CD14-positive monocyte (primary cell): ENCODE measurements around the gene SKIC8. TPM values are rescaled to one million over a fixed set of nuclear protein-coding genes. Genes with fewer than 3 reads are reported as not detected.

ENCODE experiments used
- DNase-seq, 3 donors: peaks; one replicate each; pipeline ENCODE4 v3.0.0-alpha.2; 2011 to 2022
- H2AFZ ChIP-seq: 2 replicates; pipeline ENCODE4 v1.6.0; 2012; ENCODE audit warnings: mild to moderate bottlenecking, low read depth, low read length, inconsistent platforms; ENCODE audit not compliant: insufficient read depth, poor library complexity, severe bottlenecking
- H3K27ac ChIP-seq, 2 donors: 1 replicate in 1 of 2; 2 replicates in 1 of 2; pipeline ENCODE4 v1.5.1; 2012 to 2013; ENCODE audit warnings: low read length in 2 of 2, control low read depth in 1 of 2, inconsistent platforms in 1 of 2, low read depth in 1 of 2, mild to moderate bottlenecking in 1 of 2
- H3K27me3 ChIP-seq, 2 donors: one replicate each; pipeline versions ENCODE4 v1.6.0 to v1.6.1; 2011 to 2013; ENCODE audit warnings: low read length in 2 of 2; ENCODE audit not compliant: control insufficient read depth in 2 of 2, insufficient read depth in 2 of 2
- H3K36me3 ChIP-seq, 2 donors: replicated peaks in 1 of 2; 1 replicate in 1 of 2; 2 replicates in 1 of 2; pipeline versions ENCODE4 v1.5.1 to v1.6.1; 2012 to 2013; ENCODE audit warnings: low read length in 2 of 2, control low read depth in 1 of 2, inconsistent platforms in 1 of 2, mild to moderate bottlenecking in 1 of 2; ENCODE audit not compliant: insufficient read depth in 2 of 2, control insufficient read depth in 1 of 2
- H3K4me1 ChIP-seq, 2 donors: 1 replicate in 1 of 2; 2 replicates in 1 of 2; pipeline versions ENCODE4 v1.5.1 to v1.6.1; 2012 to 2013; ENCODE audit warnings: low read length in 2 of 2, control low read depth in 1 of 2, inconsistent platforms in 1 of 2, mild to moderate bottlenecking in 1 of 2, moderate library complexity in 1 of 2; ENCODE audit not compliant: insufficient read depth in 2 of 2, control insufficient read depth in 1 of 2
- H3K4me2 ChIP-seq: replicated peaks from 2 replicates; pipeline ENCODE3; 2012; ENCODE audit warnings: low read length, moderate library complexity, mild to moderate bottlenecking; ENCODE audit not compliant: poor library complexity, severe bottlenecking; ENCODE audit errors: extremely low read depth
- H3K4me3 ChIP-seq, 3 experiments: fragments of 200-600 bp in 1 of 3; sonication (generic) in 1 of 3; replicated peaks in 1 of 3; 1 replicate in 2 of 3; 2 replicates in 1 of 3; pipeline ENCODE4 v1.5.1; 2011 to 2013; ENCODE audit warnings: low read length in 3 of 3, mild to moderate bottlenecking in 3 of 3, control low read depth in 2 of 3, low read depth in 2 of 3, inconsistent platforms in 1 of 3, moderate library complexity in 1 of 3
- H3K79me2 ChIP-seq: 2 replicates; pipeline ENCODE4 v1.6.0; 2012; ENCODE audit warnings: mild to moderate bottlenecking, control low read depth, inconsistent platforms, low read length, moderate library complexity; ENCODE audit not compliant: insufficient read depth
- H3K9ac ChIP-seq: 2 replicates; pipeline ENCODE4 v1.6.0; 2017; ENCODE audit warnings: low read length, mild to moderate bottlenecking; ENCODE audit not compliant: insufficient read depth, poor library complexity, severe bottlenecking
- H3K9me3 ChIP-seq, 2 donors: replicated peaks in 1 of 2; 1 replicate in 1 of 2; 2 replicates in 1 of 2; pipeline versions ENCODE4 v1.5.1 to v1.6.1; 2012 to 2013; ENCODE audit warnings: low read length in 2 of 2, control low read depth in 1 of 2; ENCODE audit not compliant: control insufficient read depth in 1 of 2, insufficient read depth in 1 of 2
- H4K20me1 ChIP-seq: 2 replicates; pipeline ENCODE4 v1.6.0; 2012; ENCODE audit warnings: mild to moderate bottlenecking, low read length, control low read depth, moderate library complexity; ENCODE audit not compliant: insufficient read depth
- H3K27ac Mint-ChIP-seq, 7 donors: one replicate each; pipeline ENCODE4 v1.8.0; 2020; ENCODE audit warnings: mild to moderate bottlenecking in 7 of 7, mixed read lengths in 7 of 7, moderate library complexity in 6 of 7, inconsistent platforms in 2 of 7
- H3K27me3 Mint-ChIP-seq, 3 donors: one replicate each; pipeline ENCODE4 v1.8.0; 2021 to 2022; ENCODE audit warnings: low read depth in 3 of 3, mild to moderate bottlenecking in 3 of 3, mixed read lengths in 3 of 3, moderate library complexity in 3 of 3, inconsistent platforms in 1 of 3
- H3K36me3 Mint-ChIP-seq, 2 donors: one replicate each; pipeline ENCODE4 v1.8.0; 2020; ENCODE audit warnings: mixed read lengths in 2 of 2, inconsistent platforms in 1 of 2, mild to moderate bottlenecking in 1 of 2
- H3K4me1 Mint-ChIP-seq: one replicate; pipeline ENCODE4 v1.8.0; 2020; ENCODE audit warnings: mild to moderate bottlenecking, mixed read lengths
- H3K4me3 Mint-ChIP-seq, 2 donors: one replicate each; pipeline ENCODE4 v1.8.0; 2020; ENCODE audit warnings: mild to moderate bottlenecking in 2 of 2, mixed read lengths in 2 of 2, moderate library complexity in 1 of 2
- H3K9me3 Mint-ChIP-seq, 7 donors: one replicate each; pipeline ENCODE4 v1.8.0; 2020 to 2022; ENCODE audit warnings: mixed read lengths in 7 of 7, mild to moderate bottlenecking in 6 of 7, moderate library complexity in 6 of 7, inconsistent platforms in 2 of 7
- CTCF ChIP-seq: fragments of 200-600 bp; IDR thresholded peaks from one replicate; pipeline ENCODE4 v1.8.0; 2022; ENCODE audit warnings: antibody characterized with exemption, mild to moderate bottlenecking
- WGBS: methylation state at CpG from one replicate; pipeline ENCODE4 v1.1.5; 2013; ENCODE audit warnings: missing lambda C conversion rate; ENCODE audit not compliant: insufficient coverage; 5-methylcytosine and 5-hydroxymethylcytosine counted together
- intact Hi-C, 2 donors: fragments of 100-400 bp; cut with micrococcal nuclease; formaldehyde crosslinking; loops; one replicate each; pipeline versions ENCODE4 v1.15.0 to v1.15.1; 2023
- polyA plus RNA-seq, 3 donors: library from polyadenylated mRNA; depleted of rRNA in 1 of 3; unstranded in 2 of 3; stranded (reverse) in 1 of 3; fragments of 300-500 nt in 2 of 3; fragments of >200 nt in 1 of 3; fragmentation: Illumina TruSeq in 2 of 3; gene quantifications; 1 replicate in 2 of 3; 2 replicates in 1 of 3; pipeline ENCODE4 v1.2.3, GENCODE V29; 2012 to 2021

SKIC8 gene
- polyA plus RNA-seq, 3 donors: 59.8 to 123 (median 88.0) TPM

GRCh38 chr15:78347586-78348543, 48.5 kb upstream of the SKIC8 start:
- Histone ChIP-seq H3K9ac (no peak overlapping the region), H3K4me3 (no peak overlapping the region), H3K79me2 (no peaks in the 10 kb centered on the region), H4K20me1 (no peaks in the 10 kb centered on the region), H3K27ac (no peak overlapping the region), H3K4me1 (no peaks in the 10 kb centered on the region), H3K9me3 (no peaks in the 10 kb centered on the region), H3K4me2 (no peak overlapping the region), H3K36me3 (no peaks in the 10 kb centered on the region), H2AFZ (no peak overlapping the region), H3K27me3 (peaks cover 3 to 11% of the 10 kb centered on the region in 2 donors)
- H3K4me3 Mint-ChIP-seq: no peak overlapping the region
- peaks cover 6 to 14% (median 9%) of the 10 kb centered on the region in 3 donors for H3K27me3 Mint-ChIP-seq
- TF ChIP-seq CTCF: no peak
- H3K36me3 Mint-ChIP-seq: no peaks in the 10 kb centered on the region
- H3K9me3 Mint-ChIP-seq: no peaks in the 10 kb centered on the region
- WGBS: 92% methylated on average over 10 of the region's 17 CpGs
- no peak for DNase-seq
- H3K4me1 Mint-ChIP-seq: no peaks in the 10 kb centered on the region
- intact Hi-C loops: no loop called here
- peak overlapping the region in 1 of 7 donors; percentile 33 for H3K27ac Mint-ChIP-seq

GRCh38 chr15:78345396-78346125, 46.2 kb upstream of the SKIC8 start:
- no peak for TF ChIP-seq CTCF
- no peak for DNase-seq
- Histone ChIP-seq H3K27ac (no peak overlapping the region), H3K79me2 (no peaks in the 10 kb centered on the region), H2AFZ (no peak overlapping the region), H3K27me3 (peaks cover 23 to 34% of the 10 kb centered on the region in 2 donors), H3K9ac (no peak overlapping the region), H3K4me1 (peaks cover 7 to 9% of the 10 kb centered on the region in 2 donors), H3K36me3 (no peaks in the 10 kb centered on the region), H3K4me3 (no peak overlapping the region), H4K20me1 (no peaks in the 10 kb centered on the region), H3K9me3 (peaks cover 0 to 9% of the 10 kb centered on the region in 2 donors), H3K4me2 (no peak overlapping the region)
- intact Hi-C loops: no loop called here
- Mint-ChIP-seq H3K4me3 (no peak overlapping the region), H3K27me3 (peaks cover 29 to 35% (median 33%) of the 10 kb centered on the region in 3 donors), H3K9me3 (peaks cover 0 to 5% (median 0%) of the 10 kb centered on the region in 7 donors), H3K36me3 (no peaks in the 10 kb centered on the region), H3K27ac (no peak overlapping the region), H3K4me1 (peaks cover 8% of the 10 kb centered on the region)
- 100% methylated on average over 2 of the region's 9 CpGs for WGBS
